K562 treated with DMSO at 1 percent for 48 hours (cell line): ENCODE results near the gene IL10. TPM values are rescaled to one million over a fixed set of nuclear protein-coding genes. Genes with fewer than 3 reads are reported as not detected.

Experiments used
- total RNA-seq: library from RNA; unstranded; fragments of 300-600 nt; gene quantifications from 2 replicates; pipeline ENCODE4 v1.2.3, GENCODE V29; 2022; ENCODE audit warnings: low replicate concordance; ENCODE audit errors: extremely low read depth

The IL10 gene
- not detected in 2 replicates for total RNA-seq

DNA sequence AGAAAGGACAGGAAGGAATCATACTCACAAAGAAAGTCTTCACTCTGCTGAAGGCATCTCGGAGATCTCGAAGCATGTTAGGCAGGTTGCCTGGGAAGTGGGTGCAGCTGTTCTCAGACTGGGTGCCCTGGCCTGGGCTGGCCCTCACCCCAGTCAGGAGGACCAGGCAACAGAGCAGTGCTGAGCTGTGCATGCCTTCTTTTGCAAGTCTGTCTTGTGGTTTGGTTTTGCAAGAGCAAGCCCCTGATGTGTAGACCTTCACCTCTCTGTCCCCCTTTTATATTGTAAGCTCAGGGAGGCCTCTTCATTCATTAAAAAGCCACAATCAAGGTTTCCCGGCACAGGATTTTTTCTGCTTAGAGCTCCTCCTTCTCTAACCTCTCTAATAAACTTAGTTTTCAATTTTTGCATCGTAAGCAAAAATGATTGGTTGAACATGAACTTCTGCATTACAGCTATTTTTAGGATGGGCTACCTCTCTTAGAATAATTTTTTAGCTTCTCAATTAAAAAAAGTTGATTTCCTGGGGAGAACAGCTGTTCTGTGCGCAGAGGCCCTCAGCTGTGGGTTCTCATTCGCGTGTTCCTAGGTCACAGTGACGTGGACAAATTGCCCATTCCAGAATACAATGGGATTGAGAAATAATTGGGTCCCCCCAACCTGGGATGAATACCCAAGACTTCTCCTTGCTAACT is at the start of gene IL10:
Gene IL10, minus strand, starts transcription at position 252 of the 695 bp plus-strand sequence. Its CDS starts 59 bp downstream, at position 193.

DNA sequence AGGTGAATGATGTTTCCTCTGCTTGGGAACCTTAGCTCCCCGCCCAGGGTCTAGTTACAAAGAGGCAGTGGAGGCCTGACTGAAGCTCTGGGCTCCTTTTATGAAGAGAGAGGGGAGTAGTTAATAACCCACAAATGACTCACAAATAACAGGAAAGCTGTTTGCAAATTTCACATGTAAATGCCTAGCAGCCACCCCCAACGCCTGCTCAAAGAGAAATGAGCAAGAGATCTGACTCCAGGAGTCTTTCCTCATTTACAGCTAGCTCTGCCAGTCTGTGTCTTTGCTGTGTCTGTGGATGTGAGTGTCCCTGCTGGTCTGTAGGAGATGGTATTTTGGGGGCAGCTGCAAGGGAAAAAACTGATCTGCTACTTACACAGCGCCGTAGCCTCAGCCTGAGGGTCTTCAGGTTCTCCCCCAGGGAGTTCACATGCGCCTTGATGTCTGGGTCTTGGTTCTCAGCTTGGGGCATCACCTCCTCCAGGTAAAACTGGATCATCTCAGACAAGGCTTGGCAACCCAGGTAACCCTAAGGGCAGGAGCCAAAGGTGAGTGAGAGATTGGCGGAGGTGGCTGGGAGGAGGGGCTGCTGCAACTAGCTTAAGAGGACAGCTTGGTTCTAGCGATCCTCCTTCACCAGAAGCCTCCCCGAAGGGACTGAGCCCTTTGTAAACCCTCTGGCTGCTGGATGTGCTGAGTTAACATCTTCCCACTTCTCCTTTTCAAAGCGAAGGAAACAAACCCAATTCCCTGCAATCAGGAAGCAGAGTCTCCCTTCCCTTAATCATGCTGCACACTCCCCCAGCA is 1.6 kb downstream of the IL10 start, which contains the start of gene IL19:
Gene IL19, plus strand, starts transcription at position 243 of the 807 bp plus-strand sequence. CDS start 65,890 bp downstream, outside the sequence.

Other genes starting within 250 kb of the IL10 start
- gene EIF2D, start 160.0 kb downstream of the IL10 start, total RNA-seq: not detected in 2 replicates
- gene DYRK3, start 137.0 kb downstream of the IL10 start, total RNA-seq: not detected in 2 replicates
- not detected in 2 replicates for gene MAPKAPK2, start 87.6 kb downstream of the IL10 start, total RNA-seq
- not detected in 2 replicates for gene IL19, start 1.7 kb downstream of the IL10 start, total RNA-seq
- gene IL20, start 93.1 kb upstream of the IL10 start, total RNA-seq: not detected in 2 replicates
- gene IL24, start 124.9 kb upstream of the IL10 start, total RNA-seq: not detected in 2 replicates
- not detected in 2 replicates for gene FCMR, start 149.4 kb upstream of the IL10 start, total RNA-seq
- gene PIGR, start 174.0 kb upstream of the IL10 start, total RNA-seq: not detected in 2 replicates
- gene FCAMR, start 198.0 kb upstream of the IL10 start, total RNA-seq: not detected in 2 replicates